H9 (cell line): ENCODE data around the gene OLFM1. TPM values are rescaled to one million over a fixed set of nuclear protein-coding genes. Genes with fewer than 3 reads are reported as not detected.

Source experiments
- DNase-seq: peaks from one replicate; pipeline ENCODE4 v3.0.0-alpha.2; 2017
- H2AFZ ChIP-seq: one replicate; pipeline ENCODE4 v1.6.1; 2013; ENCODE audit warnings: mild to moderate bottlenecking, low read length, control low read depth, moderate library complexity
- H2AK5ac ChIP-seq: 2 replicates; pipeline ENCODE4 v1.6.1; 2013; ENCODE audit warnings: low read length, control low read depth, mixed read lengths; ENCODE audit not compliant: insufficient read length
- H2BK120ac ChIP-seq: one replicate; pipeline ENCODE4 v1.6.1; 2013; ENCODE audit warnings: low read depth, mild to moderate bottlenecking, low read length, control low read depth, inconsistent platforms; ENCODE audit not compliant: poor library complexity, severe bottlenecking
- H2BK12ac ChIP-seq: 2 replicates; pipeline ENCODE4 v1.6.1; 2013; ENCODE audit warnings: low read length, control low read depth, mixed read lengths, low read depth; ENCODE audit not compliant: insufficient read length
- H2BK15ac ChIP-seq: 2 replicates; pipeline ENCODE4 v1.6.1; 2013; ENCODE audit warnings: low read depth, low read length, control low read depth
- H2BK20ac ChIP-seq: one replicate; pipeline ENCODE4 v1.6.1; 2013; ENCODE audit warnings: low read depth, mild to moderate bottlenecking, low read length, control low read depth, inconsistent platforms; ENCODE audit not compliant: poor library complexity, severe bottlenecking
- H2BK5ac ChIP-seq: 2 replicates; pipeline ENCODE4 v1.6.1; 2013; ENCODE audit warnings: low read length, control low read depth, mixed read lengths; ENCODE audit not compliant: insufficient read length
- H3K14ac ChIP-seq: 2 replicates; pipeline ENCODE4 v1.6.1; 2013; ENCODE audit warnings: low read length, control low read depth; ENCODE audit not compliant: insufficient read depth
- H3K18ac ChIP-seq: 2 replicates; pipeline ENCODE4 v1.6.1; 2013; ENCODE audit warnings: low read depth, mild to moderate bottlenecking, mixed read lengths, low read length, control low read depth; ENCODE audit not compliant: insufficient read length
- H3K23ac ChIP-seq: 2 replicates; pipeline ENCODE4 v1.6.1; 2013; ENCODE audit warnings: low read length, control low read depth, mixed read lengths, low read depth; ENCODE audit not compliant: insufficient read length
- H3K23me2 ChIP-seq: 2 replicates; pipeline ENCODE4 v1.6.1; 2013; ENCODE audit warnings: low read depth, mild to moderate bottlenecking, mixed read lengths, low read length, control low read depth; ENCODE audit not compliant: insufficient read length, poor library complexity, severe bottlenecking
- H3K27ac ChIP-seq: 2 replicates; pipeline ENCODE4 v1.5.1; 2013; ENCODE audit warnings: low read length, control low read depth, mixed read lengths, low read depth; ENCODE audit not compliant: insufficient read length
- H3K27me3 ChIP-seq: 2 replicates; pipeline ENCODE4 v1.6.1; 2013; ENCODE audit warnings: low read length, control low read depth, inconsistent platforms; ENCODE audit not compliant: insufficient read depth
- H3K4ac ChIP-seq: 2 replicates; pipeline ENCODE4 v1.6.1; 2013; ENCODE audit warnings: low read depth, mild to moderate bottlenecking, control low read depth, inconsistent platforms, low read length, moderate library complexity
- H3K4me1 ChIP-seq: 2 replicates; pipeline ENCODE4 v1.6.1; 2013; ENCODE audit warnings: low read length, control low read depth, inconsistent platforms; ENCODE audit not compliant: insufficient read depth
- H3K4me2 ChIP-seq: 2 replicates; pipeline ENCODE4 v1.6.1; 2013; ENCODE audit warnings: low read length, control low read depth, mixed read lengths; ENCODE audit not compliant: insufficient read length, insufficient read depth
- H3K56ac ChIP-seq: 2 replicates; pipeline ENCODE4 v1.6.1; 2013; ENCODE audit warnings: low read depth, mild to moderate bottlenecking, mixed read lengths, low read length, control low read depth; ENCODE audit not compliant: insufficient read length
- H3K79me1 ChIP-seq: 2 replicates; pipeline ENCODE4 v1.6.1; 2013; ENCODE audit warnings: low read depth, mild to moderate bottlenecking, moderate library complexity, low read length, control low read depth, inconsistent platforms; ENCODE audit not compliant: insufficient read depth, poor library complexity, severe bottlenecking
- H3K79me2 ChIP-seq: 2 replicates; pipeline ENCODE4 v1.6.1; 2013; ENCODE audit warnings: low read length, control low read depth, inconsistent platforms; ENCODE audit not compliant: insufficient read depth
- H3K9ac ChIP-seq: 2 replicates; pipeline ENCODE4 v1.6.1; 2013; ENCODE audit warnings: low read length, control low read depth, mixed read lengths; ENCODE audit not compliant: insufficient read length; ENCODE audit errors: extremely low read depth
- H3K9me3 ChIP-seq: one replicate; pipeline ENCODE4 v1.6.1; 2013; ENCODE audit warnings: low read depth, low read length, inconsistent platforms; ENCODE audit not compliant: control insufficient read depth
- H3T11ph ChIP-seq: one replicate; pipeline ENCODE4 v1.6.1; 2013; ENCODE audit warnings: mild to moderate bottlenecking, low read length, control low read depth, inconsistent platforms
- H4K20me1 ChIP-seq: one replicate; pipeline ENCODE4 v1.6.1; 2013; ENCODE audit not compliant: control insufficient read depth, insufficient read length, insufficient read depth
- H4K5ac ChIP-seq: 2 replicates; pipeline ENCODE4 v1.6.1; 2013; ENCODE audit warnings: low read depth, mild to moderate bottlenecking, mixed read lengths, low read length, control low read depth; ENCODE audit not compliant: insufficient read length
- H4K8ac ChIP-seq: replicated peaks from 2 replicates; pipeline ENCODE4 v1.6.1; 2013; ENCODE audit warnings: low read length, control low read depth, mixed read lengths, low read depth; ENCODE audit not compliant: insufficient read length
- H4K91ac ChIP-seq: 2 replicates; pipeline ENCODE4 v1.6.1; 2013; ENCODE audit warnings: low read depth, mild to moderate bottlenecking, moderate library complexity, mixed read lengths, low read length, control low read depth; ENCODE audit not compliant: insufficient read length
- H3K27ac Mint-ChIP-seq, 3 experiments: 2 replicates in 2 of 3; 3 replicates in 1 of 3; pipeline ENCODE4 v1.8.0; 2020 to 2021; ENCODE audit warnings: mixed read lengths in 3 of 3, mild to moderate bottlenecking in 1 of 3, moderate library complexity in 1 of 3
- H3K27me3 Mint-ChIP-seq: 2 replicates; pipeline ENCODE4 v1.8.0; 2021; ENCODE audit warnings: low read depth, mild to moderate bottlenecking, moderate library complexity, mixed read lengths
- H3K36me3 Mint-ChIP-seq, 3 experiments: 2 replicates in 2 of 3; 3 replicates in 1 of 3; pipeline ENCODE4 v1.8.0; 2020 to 2021; ENCODE audit warnings: low read depth in 3 of 3, mixed read lengths in 3 of 3; ENCODE audit not compliant: insufficient read depth in 1 of 3
- H3K4me1 Mint-ChIP-seq, 2 experiments: 2 replicates each; pipeline ENCODE4 v1.8.0; 2020; ENCODE audit warnings: mixed read lengths in 2 of 2
- H3K4me3 Mint-ChIP-seq, 2 experiments: 2 replicates in 1 of 2; 3 replicates in 1 of 2; pipeline ENCODE4 v1.8.0; 2020 to 2021; ENCODE audit warnings: mild to moderate bottlenecking in 2 of 2, mixed read lengths in 2 of 2, moderate library complexity in 1 of 2
- H3K9me3 Mint-ChIP-seq, 2 experiments: 2 replicates in 1 of 2; 3 replicates in 1 of 2; pipeline ENCODE4 v1.8.0; 2020; ENCODE audit warnings: mild to moderate bottlenecking in 2 of 2, mixed read lengths in 2 of 2, moderate library complexity in 1 of 2
- CTCF ChIP-seq: fragments of 200-600 bp; sonication (generic); conservative IDR thresholded peaks from 3 replicates; pipeline ENCODE4 v1.8.0; 2021; ENCODE audit warnings: antibody characterized with exemption, mild to moderate bottlenecking
- WGBS: extraction: QIAGEN DNeasy Blood & Tissue Kit; methylation state at CpG from one replicate; pipeline ENCODE4 v1.1.7; 2013; ENCODE audit warnings: missing lambda C conversion rate, low lambda C conversion rate, mixed read lengths; ENCODE audit not compliant: insufficient read length; ENCODE audit errors: extremely low coverage; 5-methylcytosine and 5-hydroxymethylcytosine counted together
- total RNA-seq: library from RNA; stranded (reverse); gene quantifications from 2 replicates; pipeline ENCODE4 v1.2.1, GENCODE V29; 2021

The OLFM1 gene
- total RNA-seq, 1 experiment from 2014 or later = 34.1 TPM

GRCh38 chr9:135145312-135145711 lies 57.8 kb downstream of the OLFM1 start:
- Histone ChIP-seq H2AK5ac (no peak overlapping the region), H3K18ac (no peak overlapping the region), H2AFZ (no peak overlapping the region), H3K56ac (no peak overlapping the region), H2BK12ac (no peak overlapping the region), H4K20me1 (no peaks in the 10 kb centered on the region), H3K23me2 (no peaks in the 10 kb centered on the region), H3K27ac (no peak overlapping the region), H4K91ac (no peak overlapping the region), H3T11ph (no peak overlapping the region), H4K5ac (no peak overlapping the region), H3K4me2 (no peak overlapping the region), H3K79me1 (no peaks in the 10 kb centered on the region), H3K23ac (no peak overlapping the region), H2BK20ac (no peak overlapping the region), H4K8ac (no peak overlapping the region), H2BK15ac (no peak overlapping the region), H3K4me1 (no peaks in the 10 kb centered on the region), H2BK5ac (no peak overlapping the region), H3K9ac (no peak overlapping the region), H3K4ac (no peak overlapping the region), H2BK120ac (no peak overlapping the region), H3K9me3 (no peaks in the 10 kb centered on the region), H3K14ac (no peak overlapping the region), H3K27me3 (no peaks in the 10 kb centered on the region), H3K79me2 (no peaks in the 10 kb centered on the region)
- Mint-ChIP-seq H3K27me3 (peaks cover 16% of the 10 kb centered on the region), H3K9me3 (peaks cover under 1 to 6% of the 10 kb centered on the region in 2 experiments; a peak in 4 of 5 replicates), H3K36me3 (peaks cover 0 to 3% (median under 1%) of the 10 kb centered on the region in 3 experiments; a peak in 4 of 7 replicates), H3K27ac (peak overlapping the region in 1 of 3 experiments; percentile 11; a peak in 2 of 7 replicates), H3K4me3 (no peak overlapping the region), H3K4me1 (peaks cover 12 to 15% of the 10 kb centered on the region in 2 experiments)
- DNase-seq = no peak
- no CpG with 5 or more reads among the region's 9 CpGs for WGBS
- no peak for TF ChIP-seq CTCF
